Rectal smooth muscle tissue (tissue), 1 donor: ENCODE measurements around the gene FAM124B.
A peak's percentile ranks its signal among the peaks of the same experiment; 100 is the strongest.
"Not testable (repeated sequence)": the region's sequence is repeated elsewhere in the genome, so short reads cannot be mapped to it uniquely, and the experiment has no call there.

ENCODE experiments used
- H3K27ac ChIP-seq: one replicate; pipeline ENCODE4 v1.7.0; 2013; ENCODE audit warnings: low read depth, low read length, inconsistent platforms
- H3K27me3 ChIP-seq: one replicate; pipeline ENCODE4 v1.7.0; 2013; ENCODE audit warnings: low read length; ENCODE audit not compliant: control insufficient read depth, insufficient read depth
- H3K36me3 ChIP-seq: one replicate; pipeline ENCODE4 v1.7.0; 2013; ENCODE audit warnings: low read length; ENCODE audit not compliant: control insufficient read depth, insufficient read depth
- H3K4me1 ChIP-seq: one replicate; pipeline ENCODE4 v1.7.0; 2013; ENCODE audit warnings: low read length; ENCODE audit not compliant: control insufficient read depth, insufficient read depth
- H3K4me3 ChIP-seq: one replicate; pipeline ENCODE4 v1.7.0; 2013; ENCODE audit warnings: low read length
- H3K9ac ChIP-seq: one replicate; pipeline ENCODE4 v1.7.0; 2013; ENCODE audit warnings: low read length

FAM124B gene

DNA sequence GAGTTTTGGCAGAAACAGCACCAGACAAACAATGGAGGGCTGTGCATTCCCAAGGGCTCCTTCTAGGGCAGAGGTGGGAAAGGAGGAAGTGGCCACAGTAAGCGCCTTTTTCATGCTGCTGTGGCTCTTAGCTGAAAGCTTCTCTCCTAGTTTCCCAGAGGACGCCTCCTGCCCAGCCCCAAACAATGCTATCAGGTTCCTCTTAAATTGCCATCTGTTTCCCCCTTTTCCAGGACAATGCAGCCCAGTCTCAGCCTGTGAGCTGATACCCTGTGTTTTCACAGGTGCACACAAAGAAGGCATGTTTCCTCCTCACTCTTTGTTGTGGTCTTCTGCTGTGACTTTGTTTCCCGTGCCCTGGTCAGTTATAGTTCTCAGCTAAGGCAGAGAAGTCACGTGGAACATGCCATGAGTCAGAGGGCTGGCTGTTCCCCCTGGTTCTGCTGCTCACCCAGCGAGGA is 5.4 kb upstream of the FAM124B start:
- H3K27ac ChIP-seq: no peak overlapping the region
- no peak overlapping the region for H3K4me3 ChIP-seq
- H3K36me3 ChIP-seq: no peaks in the 10 kb centered on the region
- H3K27me3 ChIP-seq: no peaks in the 10 kb centered on the region
- no peak overlapping the region for H3K9ac ChIP-seq
- H3K4me1 ChIP-seq: no peaks in the 10 kb centered on the region

DNA sequence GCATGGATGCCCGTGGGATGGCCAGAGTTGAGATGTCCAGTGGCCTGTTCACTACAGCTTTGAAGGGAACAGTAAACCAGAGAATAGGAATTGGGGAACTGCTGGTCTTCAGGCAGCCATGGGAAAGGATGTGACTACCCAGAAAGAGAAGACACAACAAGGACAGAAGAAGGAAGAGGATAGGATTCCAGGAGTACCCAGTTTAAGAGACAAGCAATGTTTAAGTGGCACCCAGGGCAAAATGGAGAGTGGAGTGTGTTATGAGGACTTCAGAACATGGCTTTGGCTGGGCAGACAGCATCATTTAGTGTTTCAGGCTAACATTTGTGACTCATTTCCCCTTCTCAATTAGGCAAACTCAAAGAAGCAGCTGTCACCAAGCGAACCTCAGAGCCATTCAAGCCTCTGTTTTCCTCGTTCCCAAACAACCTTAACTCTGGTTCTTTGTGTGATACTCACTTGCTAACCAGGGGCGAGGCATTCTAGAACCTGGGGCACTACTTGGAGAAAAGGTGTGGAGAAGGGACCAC is 4.0 kb upstream of the FAM124B start:
- Histone ChIP-seq H3K9ac (no peak overlapping the region), H3K36me3 (no peaks in the 10 kb centered on the region), H3K27me3 (no peaks in the 10 kb centered on the region), H3K4me1 (no peaks in the 10 kb centered on the region), H3K27ac (no peak overlapping the region), H3K4me3 (no peak overlapping the region)

DNA sequence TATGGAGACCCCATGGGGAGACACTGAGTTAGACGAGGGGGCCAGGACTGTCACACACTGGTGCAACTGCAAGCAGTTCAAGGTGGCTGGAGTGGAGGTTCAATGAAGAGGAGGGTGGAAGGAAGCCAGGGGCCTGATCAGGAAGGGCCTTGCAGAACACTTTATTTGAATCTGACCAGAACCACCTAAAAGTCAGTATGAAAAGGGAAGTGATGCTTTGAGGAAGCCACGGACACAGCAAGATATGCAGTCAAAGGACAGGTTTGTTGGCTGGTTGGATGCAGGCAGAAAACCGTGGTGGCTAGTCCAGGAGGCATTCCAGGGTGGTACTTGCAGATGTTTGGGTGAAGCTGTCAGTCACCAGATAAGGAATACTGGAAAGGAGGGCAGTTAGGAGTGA is 3.5 kb upstream of the FAM124B start:
- Histone ChIP-seq H3K4me1 (no peaks in the 10 kb centered on the region), H3K9ac (no peak overlapping the region), H3K36me3 (no peaks in the 10 kb centered on the region), H3K27ac (no peak overlapping the region), H3K27me3 (no peaks in the 10 kb centered on the region), H3K4me3 (no peak overlapping the region)

GRCh38 chr2:224404796-224405195 is 2.9 kb upstream of the FAM124B start:
- Histone ChIP-seq H3K27ac (no peak overlapping the region), H3K4me3 (no peak overlapping the region), H3K36me3 (no peaks in the 10 kb centered on the region), H3K4me1 (no peaks in the 10 kb centered on the region), H3K27me3 (no peaks in the 10 kb centered on the region), H3K9ac (no peak overlapping the region)

DNA sequence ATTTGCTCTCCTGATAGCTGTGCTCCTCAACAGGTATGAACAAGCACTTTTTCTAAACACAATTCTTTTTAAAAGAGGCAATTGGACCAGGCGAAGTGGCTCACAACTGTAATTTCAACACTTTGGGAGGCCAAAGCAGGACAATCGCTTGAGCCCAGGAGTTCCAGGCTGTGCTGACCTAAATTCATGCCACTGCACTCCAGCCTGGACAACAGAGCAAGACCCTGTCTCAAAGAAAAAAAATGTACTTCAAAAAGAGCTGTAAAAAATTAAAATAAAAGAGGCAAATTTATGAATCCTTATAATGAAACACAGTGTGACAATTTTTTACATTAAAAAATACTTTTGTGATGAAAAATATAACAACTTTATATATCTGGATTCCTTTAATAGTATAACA is 1.8 kb upstream of the FAM124B start:
- Histone ChIP-seq H3K36me3 (no peaks in the 10 kb centered on the region), H3K4me1 (no peaks in the 10 kb centered on the region), H3K27me3 (no peaks in the 10 kb centered on the region), H3K27ac (no peak overlapping the region), H3K4me3 (no peak overlapping the region), H3K9ac (no peak overlapping the region)

DNA sequence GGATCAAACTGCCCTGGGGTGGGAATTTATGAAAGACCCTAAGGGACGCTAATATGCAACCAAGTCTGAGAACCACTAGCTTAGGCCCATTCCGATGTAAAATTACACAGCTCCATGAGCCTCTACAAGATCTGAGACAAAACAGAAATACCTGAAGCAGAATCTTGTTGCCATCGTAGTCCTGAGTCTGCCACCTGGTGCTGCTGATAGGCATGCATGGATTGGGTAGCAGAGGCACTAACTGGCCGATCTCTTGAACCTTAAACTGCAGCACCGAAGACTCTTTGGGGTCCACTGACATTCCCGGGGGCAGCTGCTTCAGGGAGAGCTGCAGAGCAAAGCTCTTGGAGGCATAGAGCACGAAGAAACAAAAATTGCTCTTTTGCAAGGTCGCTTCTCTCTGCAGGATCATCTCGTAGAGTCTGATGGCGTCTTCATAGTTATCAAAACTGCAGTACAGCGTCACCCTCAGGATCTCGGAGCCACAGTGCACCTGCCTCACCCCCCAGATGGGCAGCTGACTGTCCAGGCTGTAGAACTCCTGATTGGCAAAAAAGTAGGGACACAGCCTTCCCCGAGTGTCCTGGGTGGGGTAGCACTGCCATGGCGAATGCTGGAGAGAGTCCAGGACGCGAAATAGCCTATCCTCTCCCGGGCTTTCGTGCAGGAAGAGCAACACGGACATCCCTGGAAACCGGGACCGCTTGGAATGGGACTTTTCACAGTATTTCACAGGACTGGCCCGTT is 848 bp downstream of the FAM124B start:
- Histone ChIP-seq H3K27me3 (no peaks in the 10 kb centered on the region), H3K9ac (no peak overlapping the region), H3K4me3 (peak overlapping the region; percentile 51), H3K4me1 (no peaks in the 10 kb centered on the region), H3K27ac (no peak overlapping the region), H3K36me3 (no peaks in the 10 kb centered on the region)

- Histone ChIP-seq H3K9ac (no peak overlapping the region), H3K27me3 (no peaks in the 10 kb centered on the region), H3K36me3 (no peaks in the 10 kb centered on the region), H3K4me3 (no peak overlapping the region), H3K4me1 (no peaks in the 10 kb centered on the region), H3K27ac (no peak overlapping the region)
Measured at GRCh38 chr2:224400174-224400810, 1.6 kb downstream of the FAM124B start.

DNA sequence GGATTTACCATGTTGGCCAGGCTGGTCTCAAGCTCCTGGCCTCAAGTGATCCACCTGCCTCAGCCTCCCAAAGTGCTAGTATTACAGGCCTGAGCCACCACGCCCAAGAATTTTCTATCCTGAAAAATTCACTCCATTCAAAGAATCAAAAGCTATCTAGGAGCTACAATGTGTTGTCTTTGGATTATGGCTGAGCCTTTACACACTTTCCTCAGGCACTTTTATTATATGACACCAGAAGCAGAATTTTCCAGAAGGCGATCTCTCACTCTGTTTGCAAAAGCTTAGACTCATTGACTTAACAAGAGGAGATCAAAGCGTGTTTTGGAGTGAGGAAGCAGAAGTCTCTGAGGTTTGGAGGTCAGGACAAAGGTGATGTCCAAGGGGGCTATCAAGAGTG is 3.6 kb downstream of the FAM124B start:
- H3K36me3 ChIP-seq: no peaks in the 10 kb centered on the region

GRCh38 chr2:224397100-224397499 is 4.8 kb downstream of the FAM124B start:
- not testable (repeated sequence) for H3K4me1 ChIP-seq, H3K36me3 ChIP-seq, H3K27ac ChIP-seq, H3K4me3 ChIP-seq, H3K27me3 ChIP-seq, H3K9ac ChIP-seq

More for the DNA sequence above, 3.6 kb downstream of the FAM124B start:
- Histone ChIP-seq H3K4me1 (no peaks in the 10 kb centered on the region), H3K27ac (no peak overlapping the region), H3K27me3 (no peaks in the 10 kb centered on the region), H3K9ac (no peak overlapping the region), H3K4me3 (no peak overlapping the region)

DNA sequence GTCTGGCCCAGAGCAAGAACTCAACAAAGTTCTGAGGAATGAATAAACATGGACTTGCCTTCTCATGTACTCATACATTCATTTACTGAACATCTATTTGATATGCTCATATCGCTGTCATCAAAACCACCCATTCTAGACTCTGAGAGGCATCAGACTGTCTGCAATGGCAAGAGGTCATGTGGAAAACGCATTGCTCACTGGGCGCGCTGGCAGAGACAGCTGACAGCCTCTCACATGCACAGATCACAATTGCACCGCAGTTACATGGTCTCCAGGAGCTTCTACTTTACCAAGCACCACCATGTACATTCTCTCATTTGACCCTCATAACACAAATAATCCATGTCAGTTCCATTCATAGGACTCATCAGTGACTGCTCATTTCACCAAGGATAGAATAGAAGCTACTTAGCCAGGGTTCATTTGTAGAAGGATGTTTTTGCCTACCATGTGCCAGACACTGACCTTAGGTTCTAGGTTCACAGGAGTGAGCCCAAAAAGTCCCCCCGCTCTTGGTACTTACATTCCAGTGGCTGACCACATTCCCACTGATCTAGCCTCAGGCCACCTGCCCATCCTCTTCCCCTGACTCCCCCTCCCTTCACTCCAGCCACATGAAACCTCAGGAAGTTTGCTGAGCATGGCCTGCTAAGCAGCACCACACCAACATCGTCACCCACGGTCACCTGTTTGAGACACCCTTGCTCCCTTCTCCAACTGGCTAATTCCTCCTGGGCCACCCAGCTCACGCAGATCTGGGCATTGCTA is 6.1 kb downstream of the FAM124B start:
- Histone ChIP-seq H3K36me3 (no peaks in the 10 kb centered on the region), H3K27ac (no peak overlapping the region), H3K4me1 (no peaks in the 10 kb centered on the region), H3K9ac (no peak overlapping the region), H3K27me3 (no peaks in the 10 kb centered on the region), H3K4me3 (no peak overlapping the region)

DNA sequence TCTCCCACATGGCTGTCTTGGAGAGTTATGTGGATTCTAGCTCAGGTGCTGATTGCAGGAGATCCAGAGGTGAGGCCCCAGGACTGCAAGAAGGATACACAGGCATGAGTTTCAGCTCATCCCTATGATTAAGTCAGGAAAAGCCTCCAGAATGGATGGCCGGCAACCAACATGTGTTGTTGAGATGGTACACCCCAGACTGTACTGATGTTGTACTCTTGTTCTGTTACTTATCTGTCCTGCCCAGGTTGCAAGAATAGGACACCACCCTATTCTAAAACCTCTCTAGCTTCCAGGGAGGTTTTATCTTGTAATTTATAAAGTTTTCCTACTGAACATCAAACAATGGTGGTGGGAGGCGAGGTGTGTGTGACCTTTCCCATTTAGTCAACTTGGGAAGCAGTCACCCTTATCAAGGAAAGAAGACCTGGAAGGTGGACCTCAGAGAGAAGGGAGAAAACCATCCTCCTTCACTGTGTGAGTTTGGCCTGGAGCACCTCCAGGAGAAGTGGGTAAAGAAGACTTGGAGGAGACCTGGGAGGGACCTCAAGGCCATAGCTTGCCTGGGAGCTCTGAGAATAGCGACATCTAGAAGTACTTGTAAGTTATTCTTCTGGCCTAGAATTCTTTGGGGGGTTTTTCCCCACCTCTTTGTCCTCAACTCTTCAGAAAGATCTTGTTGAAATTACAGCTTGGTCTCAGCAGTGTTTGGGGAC is 8.6 kb downstream of the FAM124B start:
- Histone ChIP-seq H3K36me3 (no peaks in the 10 kb centered on the region), H3K27ac (no peak overlapping the region), H3K4me1 (no peaks in the 10 kb centered on the region), H3K9ac (no peak overlapping the region), H3K4me3 (no peak overlapping the region), H3K27me3 (no peaks in the 10 kb centered on the region)

DNA sequence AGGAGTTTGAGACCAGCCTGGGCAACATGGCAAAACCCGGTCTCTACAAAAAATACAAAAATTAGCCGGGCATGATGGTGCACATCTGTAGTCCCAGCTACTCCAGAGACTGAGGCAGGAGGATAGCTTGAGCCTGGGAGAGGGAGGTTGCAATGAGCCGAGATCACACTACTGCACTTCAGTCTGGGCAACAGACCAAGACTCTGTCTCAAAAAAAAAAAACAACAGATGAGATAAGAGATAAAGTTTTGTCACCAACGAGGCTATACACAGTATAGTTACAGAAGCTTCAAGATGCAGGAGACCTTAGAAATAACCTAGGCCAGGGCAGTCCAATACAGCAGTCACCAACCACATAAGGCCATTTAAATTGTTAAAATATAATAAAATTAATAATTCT is 9.4 kb downstream of the FAM124B start:
- Histone ChIP-seq H3K4me1 (no peaks in the 10 kb centered on the region), H3K27ac (no peak overlapping the region), H3K9ac (no peak overlapping the region), H3K36me3 (no peaks in the 10 kb centered on the region), H3K4me3 (no peak overlapping the region), H3K27me3 (no peaks in the 10 kb centered on the region)
